COR-L47 (cell line): ENCODE measurements around the gene SAMD10.
"Not testable (repeated sequence)": the region's sequence is repeated elsewhere in the genome, so short reads cannot be mapped to it uniquely, and the experiment has no call there.

Experiments used
- DNase-seq: peaks from one replicate; lab custom pipeline; 2025; lab: John Stamatoyannopoulos, UW

SAMD10 gene

GRCh38 chr20:63941282-63942081 is 38.0 kb downstream of the SAMD10 start:
- DNase-seq: no peak

- no peak for DNase-seq
Observed at GRCh38 chr20:63940472-63941266, 38.8 kb downstream of the SAMD10 start.

- no peak for DNase-seq
Observed at GRCh38 chr20:63940071-63940471, 39.4 kb downstream of the SAMD10 start.

GRCh38 chr20:63939061-63939935 is 40.1 kb downstream of the SAMD10 start:
- DNase-seq: no peak

- no peak for DNase-seq
Observed at GRCh38 chr20:63937596-63937995, 41.8 kb downstream of the SAMD10 start.

GRCh38 chr20:63935447-63935846 is 44.0 kb downstream of the SAMD10 start:
- DNase-seq: no peak

- DNase-seq: no peak
Observed at GRCh38 chr20:63934271-63935068, 45.0 kb downstream of the SAMD10 start.

- DNase-seq: no peak
Observed at GRCh38 chr20:63933646-63934045, 45.8 kb downstream of the SAMD10 start.

- DNase-seq: no peak
Observed at GRCh38 chr20:63932606-63933160, 46.8 kb downstream of the SAMD10 start.

GRCh38 chr20:63931735-63932134 is 47.7 kb downstream of the SAMD10 start:
- DNase-seq: no peak

GRCh38 chr20:63930971-63931553 is 48.4 kb downstream of the SAMD10 start:
- no peak for DNase-seq

- not testable (repeated sequence) for DNase-seq
Observed at GRCh38 chr20:63929473-63929883, 50.0 kb downstream of the SAMD10 start.

GRCh38 chr20:63929071-63929470 is 50.4 kb downstream of the SAMD10 start:
- DNase-seq: no peak

- no peak for DNase-seq
Observed at GRCh38 chr20:63926298-63926697, 53.1 kb downstream of the SAMD10 start.

GRCh38 chr20:63924241-63924640 is 55.2 kb downstream of the SAMD10 start:
- DNase-seq: no peak
